ENCODE data around the gene RAB22A.

Gene RAB22A

GRCh38 chr20:58303547-58303946 lies 6.0 kb upstream of the RAB22A start:
- DNase-seq (ENCODE audit: low read depth in 2 of 2): no peak

DNA sequence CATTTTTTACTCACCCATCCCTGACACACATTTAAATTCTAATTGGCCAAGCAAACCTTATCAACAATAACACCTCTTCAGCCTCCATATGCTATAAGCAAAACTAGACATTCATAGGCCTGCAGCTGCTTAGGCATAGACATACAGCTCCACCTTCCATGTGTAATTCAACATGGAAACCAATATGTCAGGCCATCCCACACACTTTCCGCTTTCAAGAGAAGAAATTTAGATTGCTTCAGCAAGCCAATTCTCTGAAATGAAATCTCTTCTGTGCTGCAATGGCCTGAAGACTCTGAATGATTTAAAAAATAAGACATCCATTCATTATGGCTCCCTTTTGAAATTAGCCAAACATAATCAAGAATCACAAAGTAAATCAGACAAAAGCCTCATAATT lies 4.5 kb upstream of the RAB22A start:
- no peak for DNase-seq (ENCODE audit: low read depth in 2 of 2)

GRCh38 chr20:58306421-58307261 lies 2.9 kb upstream of the RAB22A start:
- no peak for DNase-seq (ENCODE audit: low read depth in 2 of 2)

GRCh38 chr20:58307270-58307669 lies 2.2 kb upstream of the RAB22A start:
- DNase-seq (ENCODE audit: low read depth in 2 of 2): no peak

DNA sequence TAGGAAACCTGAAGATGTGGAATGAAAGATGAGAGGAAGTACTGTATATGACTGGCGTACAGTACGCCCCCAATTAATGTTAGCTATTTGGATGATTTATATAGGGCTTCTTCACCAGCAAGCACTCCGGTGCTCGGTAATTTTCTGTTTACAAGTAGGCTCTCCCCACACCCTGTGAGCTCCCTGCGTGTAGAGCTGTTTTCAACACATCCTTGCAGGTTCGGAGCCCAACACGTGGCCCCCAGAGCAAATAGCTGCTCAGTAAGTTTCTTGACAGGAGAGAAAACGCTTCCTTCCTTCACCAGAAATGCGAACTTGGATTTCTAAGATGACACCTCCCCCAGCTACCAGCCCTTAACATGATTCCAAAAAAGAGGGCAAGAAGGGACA lies 1.2 kb upstream of the RAB22A start:
- DNase-seq (ENCODE audit: low read depth in 2 of 2): no peak

DNA sequence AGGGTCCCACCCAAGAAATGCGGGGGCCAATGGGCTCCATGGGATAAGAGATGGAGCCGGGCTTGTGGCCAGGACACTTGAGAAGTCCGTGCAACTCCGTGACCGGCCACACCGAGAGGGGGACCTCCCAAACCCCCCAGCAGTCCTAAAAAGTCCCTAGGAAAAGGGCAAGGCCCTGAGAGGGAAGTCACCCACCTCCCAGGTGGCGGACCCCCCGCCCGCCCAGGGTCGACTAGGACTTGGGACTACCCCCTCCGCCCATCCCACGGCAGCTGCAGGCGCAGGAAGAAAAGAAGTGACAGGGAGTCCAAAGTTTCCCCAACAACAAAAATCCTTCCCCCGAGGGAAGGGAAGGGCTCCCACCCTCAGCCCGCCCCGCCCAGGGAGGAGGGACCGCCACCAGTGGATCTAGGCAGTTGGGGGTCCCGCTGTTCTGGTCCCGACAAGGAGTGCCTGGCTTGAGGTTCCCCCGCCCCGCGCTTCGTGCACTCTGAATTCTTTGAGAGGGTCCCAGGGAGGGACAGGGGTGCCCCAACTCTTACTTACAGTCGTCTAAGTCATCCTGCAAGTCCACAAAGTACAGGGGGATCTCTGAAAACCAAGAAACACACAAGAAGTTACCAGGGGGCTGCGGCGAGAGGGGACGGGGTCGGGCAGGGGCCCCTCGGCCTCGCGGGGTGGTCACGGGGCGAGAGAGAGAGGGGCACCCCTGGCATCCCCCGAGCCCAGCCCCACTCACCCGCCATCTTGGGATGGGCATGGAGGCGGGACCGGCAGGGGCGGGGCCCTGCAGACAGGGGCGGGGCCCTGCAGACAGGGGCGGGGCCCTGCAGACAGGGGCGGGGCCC lies 611 bp upstream of the RAB22A start:
- DNase-seq (ENCODE audit: low read depth in 2 of 2): peak; percentile 34 to 35

- no peak for DNase-seq (ENCODE audit: low read depth in 2 of 2)
These were observed 822 bp downstream of the RAB22A start for GRCh38 chr20:58310291-58310782.

DNA sequence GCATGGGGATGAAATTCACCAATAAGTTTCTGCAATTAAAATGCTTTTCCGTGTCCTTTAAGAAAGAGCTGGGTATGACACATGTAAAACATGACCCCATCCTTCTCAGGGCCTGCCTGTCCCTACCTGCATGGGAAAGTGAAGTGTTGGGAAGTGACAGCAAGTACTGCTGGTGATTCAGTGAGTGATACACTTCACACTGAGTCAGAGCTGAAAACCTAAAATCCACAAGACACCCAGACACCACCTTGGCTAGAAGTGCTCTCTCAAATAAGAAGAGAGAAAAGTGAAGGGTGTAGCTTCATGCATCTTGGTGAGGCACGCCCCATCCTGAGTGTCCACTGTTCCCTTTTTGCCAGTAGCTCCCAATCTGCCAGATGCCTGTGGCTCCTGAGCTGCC lies 3.3 kb downstream of the RAB22A start:
- DNase-seq (ENCODE audit: low read depth in 2 of 2): no peak

- DNase-seq (ENCODE audit: low read depth in 2 of 2): no peak
These were observed 3.9 kb downstream of the RAB22A start for GRCh38 chr20:58313396-58313795.

DNA sequence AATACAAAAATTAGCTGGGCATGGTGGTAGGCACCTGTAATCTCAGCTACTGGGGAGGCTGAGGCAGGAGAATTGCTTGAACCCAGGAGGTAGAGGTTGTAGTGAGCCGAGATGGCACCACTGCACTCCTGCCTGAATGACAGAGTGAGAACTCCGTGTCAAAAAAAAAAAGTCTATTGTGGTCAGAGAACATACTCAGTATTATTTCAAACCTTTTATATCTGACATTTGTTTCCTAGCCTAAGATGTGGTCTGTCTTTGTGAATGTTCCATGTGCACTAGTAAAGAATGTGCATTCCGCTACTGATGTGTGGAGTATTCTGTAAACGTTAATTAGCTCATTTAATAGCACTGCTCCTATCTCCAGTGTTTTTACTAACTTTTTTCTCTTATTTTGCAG lies 11.7 kb downstream of the RAB22A start:
- DNase-seq (ENCODE audit: low read depth in 2 of 2): no peak

DNA sequence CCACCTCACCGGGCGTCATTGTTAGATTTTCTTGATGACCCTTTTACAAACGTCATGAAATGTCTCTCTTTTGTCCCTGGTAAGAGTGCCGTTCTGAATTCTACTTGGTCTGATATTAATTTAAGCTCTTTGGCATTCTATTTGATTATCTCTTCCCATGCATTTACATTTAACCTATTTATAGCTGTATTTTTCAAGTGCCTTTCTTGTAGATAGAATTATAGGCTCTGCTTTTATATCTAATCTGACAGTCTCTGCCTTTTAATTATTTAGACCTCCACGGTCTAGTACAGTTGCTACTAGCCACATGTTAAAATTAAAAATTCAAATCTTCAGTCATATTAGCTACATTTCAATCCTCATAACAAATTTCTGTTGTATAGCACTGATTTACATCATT lies 12.6 kb downstream of the RAB22A start:
- no peak for DNase-seq (ENCODE audit: low read depth in 2 of 2)

- no peak for DNase-seq (ENCODE audit: low read depth in 2 of 2)
These were observed 16.4 kb downstream of the RAB22A start for GRCh38 chr20:58325912-58326311.

GRCh38 chr20:58327211-58327610 lies 17.7 kb downstream of the RAB22A start:
- no peak for DNase-seq (ENCODE audit: low read depth in 2 of 2)

DNA sequence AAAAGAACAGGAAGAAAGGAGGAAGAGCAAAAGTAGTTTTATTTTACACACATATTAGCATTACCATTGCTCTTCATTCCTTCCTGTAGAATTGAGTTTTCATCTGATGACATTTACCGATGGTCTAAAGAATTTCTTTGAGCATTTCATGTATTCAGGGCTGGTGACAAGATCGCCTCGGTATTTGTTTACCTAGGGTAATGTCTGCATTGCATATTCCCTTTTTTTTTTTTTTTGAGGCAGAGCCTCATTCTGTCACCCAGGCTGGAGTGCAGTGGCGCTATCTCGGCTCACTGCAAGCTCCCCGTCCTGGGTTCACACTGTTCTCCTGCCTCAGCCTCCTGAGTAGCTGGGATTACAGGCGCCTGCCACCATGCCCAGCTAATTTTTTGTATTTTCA lies 19.3 kb downstream of the RAB22A start:
- DNase-seq (ENCODE audit: low read depth in 2 of 2): no peak

DNA sequence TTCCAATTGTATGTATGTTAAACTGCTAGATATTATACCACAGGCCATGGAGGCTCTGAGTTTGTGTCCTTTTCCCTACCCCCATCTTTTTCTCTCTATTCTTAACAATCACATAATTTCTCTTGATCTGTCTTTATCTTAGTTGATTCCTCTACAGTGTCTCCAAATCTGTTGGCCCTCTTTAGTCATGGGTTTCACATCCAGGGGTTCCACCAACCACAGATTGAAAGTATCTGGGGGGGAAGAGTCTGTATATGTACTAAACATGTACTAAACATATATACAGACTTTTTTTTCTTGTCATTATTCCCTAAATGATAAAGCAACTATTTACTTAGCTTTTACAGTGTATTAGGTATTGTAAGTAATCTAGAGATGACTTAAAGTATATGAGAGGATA lies 20.2 kb downstream of the RAB22A start:
- no peak for DNase-seq (ENCODE audit: low read depth in 2 of 2)

GRCh38 chr20:58330249-58330648 lies 20.7 kb downstream of the RAB22A start:
- DNase-seq (ENCODE audit: low read depth in 2 of 2): no peak

- DNase-seq (ENCODE audit: low read depth in 2 of 2): no peak
These were observed 21.2 kb downstream of the RAB22A start for GRCh38 chr20:58330687-58331086.

GRCh38 chr20:58331961-58332551 lies 22.5 kb downstream of the RAB22A start:
- DNase-seq (ENCODE audit: low read depth in 2 of 2): no peak

DNA sequence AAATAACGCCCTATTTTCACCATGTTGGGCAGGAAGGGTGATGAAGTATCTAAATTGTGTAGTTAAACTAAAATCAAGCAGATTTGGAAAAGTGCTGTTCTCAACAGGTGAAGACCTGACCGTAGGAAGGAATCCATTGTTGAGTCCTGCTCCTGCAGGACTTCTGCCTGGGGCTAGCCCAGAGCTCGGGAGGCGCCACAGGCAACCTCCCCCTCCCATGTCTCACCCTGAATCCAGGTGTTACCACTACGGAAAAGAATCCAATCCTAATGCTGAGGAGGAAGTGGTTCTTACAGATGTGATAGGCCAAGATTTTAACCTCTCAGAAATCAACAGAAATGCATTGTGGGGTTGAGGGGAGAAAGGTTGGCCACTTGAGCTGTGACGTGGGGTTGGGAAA lies 30.2 kb downstream of the RAB22A start:
- no peak for DNase-seq (ENCODE audit: low read depth in 2 of 2)

DNA sequence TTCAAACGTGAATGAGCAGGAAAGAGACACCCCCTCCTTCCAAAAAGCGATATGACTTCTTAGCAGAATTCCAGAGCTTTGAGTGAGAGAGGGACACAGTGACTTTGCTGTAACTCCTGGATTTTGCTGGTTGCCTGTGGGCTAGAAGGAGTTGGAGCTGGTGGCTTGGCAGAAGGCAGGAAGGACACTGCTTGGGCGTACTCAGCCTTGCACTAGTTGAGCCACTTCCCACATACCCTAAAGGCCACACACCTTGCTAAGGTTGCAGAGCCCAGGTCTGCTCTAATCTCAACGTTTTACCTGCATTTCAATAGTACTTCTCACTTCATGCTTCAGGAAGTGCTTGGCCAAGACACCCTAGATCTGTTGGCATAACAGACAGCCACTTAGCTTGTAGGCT lies 30.6 kb downstream of the RAB22A start:
- DNase-seq (ENCODE audit: low read depth in 2 of 2): no peak

DNA sequence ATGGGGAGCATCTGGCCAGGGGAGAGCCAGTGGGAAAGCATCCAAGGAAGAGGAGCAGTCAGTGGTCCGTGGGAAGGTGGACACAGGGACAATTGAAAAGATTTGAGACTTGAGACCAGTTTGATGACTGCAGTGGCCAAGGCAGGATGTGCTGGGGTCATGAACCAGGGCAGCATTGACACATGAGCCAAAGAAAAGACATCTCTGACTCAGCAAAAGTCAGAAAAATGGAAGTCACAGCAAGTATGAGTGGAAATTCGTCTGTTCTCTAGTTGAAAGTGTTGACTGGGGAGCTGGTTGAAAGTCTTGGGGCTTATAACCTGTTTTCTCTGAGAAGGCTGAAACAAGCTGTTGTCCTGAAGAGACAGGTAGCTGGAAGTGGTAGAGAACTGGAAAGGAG lies 31.3 kb downstream of the RAB22A start:
- no peak for DNase-seq (ENCODE audit: low read depth in 2 of 2)

DNA sequence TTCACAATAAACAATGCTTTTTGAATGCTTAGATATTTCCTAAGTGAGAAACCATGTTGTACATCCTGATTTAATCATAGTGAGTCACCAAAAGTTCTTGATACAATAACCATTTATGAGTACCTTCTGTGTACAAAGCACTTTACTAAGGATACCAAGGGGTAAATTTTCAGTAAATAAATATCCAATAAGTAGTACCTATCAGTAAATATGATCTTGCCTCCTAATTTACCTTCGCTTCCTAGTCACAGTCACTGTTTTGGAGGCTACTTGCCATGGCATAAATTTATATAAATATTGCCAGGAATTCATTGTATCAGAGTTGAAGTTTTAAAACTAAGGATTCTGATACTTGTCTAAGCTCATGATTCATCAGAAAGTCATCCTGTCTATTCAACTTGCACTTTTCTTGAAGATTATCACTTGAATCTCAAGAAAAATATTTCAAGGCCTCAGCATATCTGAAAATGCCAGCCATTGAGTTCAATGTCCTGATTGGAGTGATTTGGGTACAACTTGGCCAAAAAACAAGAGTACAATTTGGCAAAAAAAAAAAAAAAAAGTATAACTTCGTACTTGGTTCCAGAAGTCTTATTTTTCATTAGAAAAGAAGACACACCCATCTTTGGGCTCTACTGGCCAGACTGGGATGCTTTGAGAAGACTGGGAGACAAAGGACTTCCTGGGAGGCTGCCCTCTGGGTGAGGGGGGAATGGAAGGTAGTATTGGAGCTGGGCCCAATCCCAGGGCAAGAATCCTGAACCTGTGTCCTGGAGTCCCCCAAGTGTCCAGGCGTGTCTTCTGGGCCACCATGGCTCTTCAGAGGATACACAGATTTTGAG lies 32.8 kb downstream of the RAB22A start:
- DNase-seq (ENCODE audit: low read depth in 2 of 2): peak; percentile 35 to 39

All from fibroblast of skin of left quadriceps (primary cell).